Glutamatergic neuron (in vitro differentiated cells): ENCODE measurements around the gene MVB12B. TPM values are rescaled to one million over a fixed set of nuclear protein-coding genes. Genes with fewer than 3 reads are reported as not detected.

ENCODE experiments used
- DNase-seq: peaks from one replicate; pipeline ENCODE4 v3.0.0; 2022
- H3K27ac Mint-ChIP-seq: one replicate; pipeline ENCODE4 v1.8.0; 2020; ENCODE audit warnings: mild to moderate bottlenecking, mixed read lengths, inconsistent platforms; ENCODE audit not compliant: unreplicated experiment
- H3K27me3 Mint-ChIP-seq: one replicate; pipeline ENCODE4 v1.8.0; 2020; ENCODE audit warnings: mild to moderate bottlenecking, moderate library complexity, mixed read lengths, inconsistent platforms; ENCODE audit not compliant: unreplicated experiment
- H3K36me3 Mint-ChIP-seq: one replicate; pipeline ENCODE4 v1.8.0; 2020; ENCODE audit warnings: mild to moderate bottlenecking, mixed read lengths, inconsistent platforms; ENCODE audit not compliant: unreplicated experiment
- H3K4me1 Mint-ChIP-seq: one replicate; pipeline ENCODE4 v1.8.0; 2020; ENCODE audit warnings: mild to moderate bottlenecking, low read depth, mixed read lengths, inconsistent platforms; ENCODE audit not compliant: unreplicated experiment
- H3K4me3 Mint-ChIP-seq: one replicate; pipeline ENCODE4 v1.8.0; 2020; ENCODE audit warnings: mild to moderate bottlenecking, mixed read lengths, inconsistent platforms; ENCODE audit not compliant: unreplicated experiment
- H3K9me3 Mint-ChIP-seq: one replicate; pipeline ENCODE4 v1.8.0; 2020; ENCODE audit warnings: mild to moderate bottlenecking, moderate library complexity, mixed read lengths, inconsistent platforms; ENCODE audit not compliant: unreplicated experiment
- CTCF ChIP-seq: fragments of 200-600 bp; sonication (generic); IDR thresholded peaks from one replicate; pipeline ENCODE4 v1.5.0; 2021; ENCODE audit not compliant: partially characterized antibody, unreplicated experiment
- total RNA-seq: library from RNA; stranded (reverse); fragmentation: NEBNext Ultra II Directional; extraction: Animal tissue kit (Norgen Biotek cat#: 25700); gene quantifications from one replicate; pipeline ENCODE4 v1.2.1, GENCODE V29; 2021; ENCODE audit not compliant: unreplicated experiment

MVB12B gene
- total RNA-seq, 1 donor from 2014 or later = 41.1 TPM

- no peak for TF ChIP-seq CTCF
- peak overlapping the region; percentile 56 for H3K4me3 Mint-ChIP-seq
- peaks cover 6% of the 10 kb centered on the region for H3K27me3 Mint-ChIP-seq
- H3K27ac Mint-ChIP-seq = peak overlapping the region; percentile 84
- H3K9me3 Mint-ChIP-seq = peaks cover 12% of the 10 kb centered on the region
- DNase-seq = no peak
- H3K4me1 Mint-ChIP-seq = peaks cover 41% of the 10 kb centered on the region
- no peaks in the 10 kb centered on the region for H3K36me3 Mint-ChIP-seq
Observed at GRCh38 chr9:126531035-126531571, 204.5 kb downstream of the MVB12B start.

DNA sequence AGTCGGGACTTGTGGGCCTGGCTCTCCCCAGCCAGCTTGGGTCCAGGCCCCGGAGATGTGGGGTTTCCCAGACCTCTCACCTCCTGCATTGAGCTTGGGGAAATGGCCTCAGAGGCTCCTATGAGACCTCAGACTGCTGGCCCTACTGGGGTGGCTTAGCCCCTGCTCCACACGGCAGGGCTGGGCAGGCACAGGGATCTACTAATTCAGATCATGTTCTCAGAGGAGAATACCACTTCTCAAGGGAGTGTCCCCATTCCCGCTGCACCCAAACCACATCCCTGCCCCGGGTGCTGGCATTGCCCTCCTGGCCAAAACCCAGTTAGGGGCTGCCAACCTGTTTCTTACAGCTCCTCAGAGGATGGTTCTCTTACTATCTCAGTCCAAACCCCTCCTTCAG, 205.0 kb downstream of the MVB12B start:
- Mint-ChIP-seq H3K9me3 (peaks cover 12% of the 10 kb centered on the region), H3K36me3 (no peaks in the 10 kb centered on the region), H3K27ac (peak overlapping the region; percentile 84), H3K4me3 (no peak overlapping the region), H3K27me3 (peaks cover 6% of the 10 kb centered on the region), H3K4me1 (peaks cover 44% of the 10 kb centered on the region)
- no peak for DNase-seq
- TF ChIP-seq CTCF = no peak

DNA sequence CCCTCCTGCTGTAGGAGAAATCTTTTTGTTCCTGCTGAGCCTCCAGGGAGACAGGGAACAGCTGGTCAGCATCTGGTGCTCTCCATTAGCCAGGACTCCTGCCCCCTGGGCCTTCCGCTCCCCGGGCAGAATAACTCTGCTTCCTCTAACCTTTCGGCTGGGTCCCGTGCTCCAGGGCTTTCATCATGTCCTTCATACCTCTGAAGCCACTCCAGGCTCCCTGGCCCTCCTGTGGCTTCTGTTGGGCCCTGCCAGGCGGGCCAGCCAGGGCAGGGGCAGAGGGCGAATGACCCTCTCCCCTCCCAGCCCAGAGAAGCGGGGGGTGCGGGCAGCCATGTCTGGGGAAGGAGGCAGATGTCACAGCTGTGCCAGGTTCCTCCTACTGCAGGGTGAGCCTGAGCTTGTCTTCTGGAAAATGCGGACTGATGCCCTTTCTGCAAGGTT, 205.4 kb downstream of the MVB12B start:
- Mint-ChIP-seq H3K4me3 (peak overlapping the region; percentile 46), H3K9me3 (peaks cover 12% of the 10 kb centered on the region), H3K27me3 (peaks cover 7% of the 10 kb centered on the region), H3K36me3 (no peaks in the 10 kb centered on the region), H3K4me1 (peaks cover 46% of the 10 kb centered on the region), H3K27ac (peak overlapping the region; percentile 84)
- DNase-seq = peak; percentile 74
- TF ChIP-seq CTCF = no peak

DNA sequence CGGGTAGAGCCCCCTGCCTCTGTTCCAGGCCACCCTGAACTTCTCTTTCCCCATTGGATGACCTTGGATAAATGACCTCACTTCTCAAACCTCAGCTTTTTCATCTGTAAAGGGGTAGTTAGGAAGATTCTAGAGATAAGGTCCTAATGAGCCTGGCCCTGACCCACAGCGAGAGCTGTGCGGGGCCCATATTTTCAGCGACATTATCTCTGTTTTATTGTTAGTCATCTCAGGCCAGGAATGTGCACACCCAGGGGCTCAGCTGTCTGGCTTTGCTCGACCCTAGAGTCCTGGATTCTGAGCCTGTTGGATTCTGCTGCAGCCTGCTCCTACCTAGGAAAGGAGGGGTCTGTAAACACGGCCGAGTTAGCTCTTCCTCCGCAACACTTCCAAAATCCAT, 205.9 kb downstream of the MVB12B start:
- H3K36me3 Mint-ChIP-seq = no peaks in the 10 kb centered on the region
- TF ChIP-seq CTCF = no peak
- no peak overlapping the region for H3K4me3 Mint-ChIP-seq
- peaks cover 12% of the 10 kb centered on the region for H3K9me3 Mint-ChIP-seq
- H3K27ac Mint-ChIP-seq = peak overlapping the region; percentile 39
- peaks cover 8% of the 10 kb centered on the region for H3K27me3 Mint-ChIP-seq
- peaks cover 46% of the 10 kb centered on the region for H3K4me1 Mint-ChIP-seq
- no peak for DNase-seq

- DNase-seq = no peak
- Mint-ChIP-seq H3K4me1 (peaks cover 42% of the 10 kb centered on the region), H3K4me3 (peak overlapping the region; percentile 15), H3K9me3 (peaks cover 10% of the 10 kb centered on the region), H3K27ac (peak overlapping the region; percentile 52), H3K36me3 (no peaks in the 10 kb centered on the region), H3K27me3 (peaks cover 8% of the 10 kb centered on the region)
- no peak for TF ChIP-seq CTCF
Observed at GRCh38 chr9:126532951-126533925, 206.6 kb downstream of the MVB12B start.
